Cardiac muscle cell (in vitro differentiated cells and primary cell): ENCODE results near the gene KRI1. TPM values are rescaled to one million over a fixed set of nuclear protein-coding genes. Genes with fewer than 3 reads are reported as not detected.

Source experiments
- DNase-seq, 2 donors: peaks; one replicate each; pipeline versions ENCODE4 v3.0.0 to v3.0.0-alpha.2; 2010 to 2017; ENCODE audit warnings: low read depth in 1 of 2, low spot score in 1 of 2
- H3K27ac ChIP-seq: fragments of 200-600 bp; sonication (generic); 2 replicates; pipeline ENCODE4 v1.5.1; 2016
- H3K27me3 ChIP-seq: fragments of 200-600 bp; sonication (generic); 2 replicates; pipeline ENCODE4 v1.6.0; 2016; ENCODE audit warnings: control low read depth
- H3K36me3 ChIP-seq: fragments of 200-600 bp; sonication (generic); 2 replicates; pipeline ENCODE4 v1.5.1; 2016; ENCODE audit warnings: control low read depth
- H3K4me1 ChIP-seq: fragments of 200-600 bp; sonication (generic); 2 replicates; pipeline ENCODE4 v1.8.1; 2017; ENCODE audit warnings: low read depth, mild to moderate bottlenecking, mixed run types
- H3K4me3 ChIP-seq: fragments of 200-600 bp; sonication (generic); 2 replicates; pipeline ENCODE4 v1.5.1; 2016; ENCODE audit warnings: mild to moderate bottlenecking
- H3K9me3 ChIP-seq: fragments of 200-600 bp; sonication (generic); 2 replicates; pipeline ENCODE4 v1.5.1; 2017; ENCODE audit warnings: low read depth, mild to moderate bottlenecking, control low read depth
- CTCF ChIP-seq: IDR thresholded peaks from 2 replicates; pipeline ENCODE4 v1.5.1; 2012; ENCODE audit warnings: low read depth, mild to moderate bottlenecking, low read length
- polyA plus RNA-seq: library from polyadenylated mRNA; unstranded; fragments of >200 nt; fragmentation: Nextera tagmentation; extraction: Ambion mirVana; gene quantifications from 2 replicates; pipeline ENCODE4 v1.2.1, GENCODE V29; 2016
- total RNA-seq: library from RNA; depleted of rRNA; stranded (reverse); fragments of >200 nt; gene quantifications from 2 replicates; pipeline ENCODE4 v1.2.3, GENCODE V29; 2016

Gene KRI1
- total and polyA plus RNA-seq, 2 experiments from 2014 or later, result 26.1 to 28.3 TPM

GRCh38 chr19:10550336-10550735 lies 15.5 kb downstream of the KRI1 start:
- peaks cover 51% of the 10 kb centered on the region for H3K36me3 ChIP-seq
- DNase-seq, result no peak

GRCh38 chr19:10549733-10550132 lies 16.1 kb downstream of the KRI1 start:
- Histone ChIP-seq H3K27ac (no peak overlapping the region), H3K9me3 (no peaks in the 10 kb centered on the region), H3K27me3 (no peaks in the 10 kb centered on the region), H3K4me1 (peaks cover 2% of the 10 kb centered on the region), H3K36me3 (peaks cover 45% of the 10 kb centered on the region), H3K4me3 (no peak overlapping the region)
- no peak for TF ChIP-seq CTCF
- no peak for DNase-seq

More at GRCh38 chr19:10550336-10550735, 15.5 kb downstream of the KRI1 start:
- no peak overlapping the region for H3K4me3 ChIP-seq
- TF ChIP-seq CTCF, result no peak
- H3K9me3 ChIP-seq, result no peaks in the 10 kb centered on the region
- no peak overlapping the region for H3K27ac ChIP-seq
- H3K27me3 ChIP-seq, result no peaks in the 10 kb centered on the region
- H3K4me1 ChIP-seq, result no peaks in the 10 kb centered on the region

- no peak for DNase-seq
- Histone ChIP-seq H3K27me3 (no peaks in the 10 kb centered on the region), H3K4me3 (no peak overlapping the region), H3K36me3 (peaks cover 39% of the 10 kb centered on the region), H3K4me1 (peaks cover 4% of the 10 kb centered on the region), H3K9me3 (no peaks in the 10 kb centered on the region), H3K27ac (no peak overlapping the region)
- no peak for TF ChIP-seq CTCF
These were observed 17.0 kb downstream of the KRI1 start for GRCh38 chr19:10548746-10549276.

GRCh38 chr19:10546817-10547216 lies 19.0 kb downstream of the KRI1 start:
- H3K36me3 ChIP-seq, result peaks cover 27% of the 10 kb centered on the region
- no peaks in the 10 kb centered on the region for H3K27me3 ChIP-seq
- no peak for DNase-seq
- no peak overlapping the region for H3K4me3 ChIP-seq
- H3K4me1 ChIP-seq, result peaks cover 4% of the 10 kb centered on the region
- TF ChIP-seq CTCF, result no peak
- no peaks in the 10 kb centered on the region for H3K9me3 ChIP-seq
- H3K27ac ChIP-seq, result no peak overlapping the region

GRCh38 chr19:10544753-10545251 lies 21.0 kb downstream of the KRI1 start:
- Histone ChIP-seq H3K4me1 (peaks cover 4% of the 10 kb centered on the region), H3K4me3 (peak overlapping the region; percentile 90), H3K27ac (no peak overlapping the region), H3K36me3 (peaks cover 16% of the 10 kb centered on the region), H3K27me3 (no peaks in the 10 kb centered on the region), H3K9me3 (no peaks in the 10 kb centered on the region)
- no peak for DNase-seq
- no peak for TF ChIP-seq CTCF
